ENCODE data around the gene CCHCR1.
A peak's percentile ranks its signal among the peaks of the same experiment; 100 is the strongest.
"Not testable (repeated sequence)": the region's sequence is repeated elsewhere in the genome, so short reads cannot be mapped to it uniquely, and the experiment has no call there.

The CCHCR1 gene

DNA sequence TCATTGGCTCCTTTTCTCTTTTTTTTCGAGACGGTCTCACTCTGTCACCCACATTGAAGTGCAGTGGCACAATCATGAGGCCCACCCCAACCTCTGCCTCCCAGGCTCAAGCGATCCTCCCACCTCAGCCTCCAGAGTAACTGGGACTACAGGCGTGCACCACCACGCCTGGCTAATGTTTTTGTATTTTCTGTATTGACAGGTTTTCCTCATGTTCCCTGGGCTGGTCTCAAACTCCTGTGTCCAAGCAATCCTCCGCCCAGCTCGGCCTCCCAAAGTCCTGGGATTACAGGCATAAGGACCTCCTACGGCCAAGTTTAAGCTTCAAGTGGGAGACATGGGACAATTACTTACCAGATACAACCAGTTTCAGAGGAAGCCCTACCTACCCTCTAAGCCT lies 22.3 kb upstream of the CCHCR1 start:
- DNase-seq: no peak

DNA sequence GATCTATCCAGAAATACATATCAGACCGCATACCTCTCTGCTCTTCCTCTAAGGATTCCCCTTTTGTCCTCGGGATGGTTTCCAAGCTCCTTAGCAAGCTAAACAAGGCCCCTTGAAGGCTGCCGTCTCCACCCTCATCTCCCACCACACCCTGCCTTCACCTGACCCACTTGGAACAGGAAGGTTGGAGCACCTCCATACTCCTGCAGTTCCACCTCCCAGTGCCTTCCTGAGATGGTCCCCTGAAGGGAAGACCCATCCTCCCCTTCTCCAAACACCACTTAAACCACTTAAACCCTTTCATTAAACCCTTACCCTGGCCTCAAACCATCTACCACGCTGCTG lies 21.4 kb upstream of the CCHCR1 start:
- DNase-seq: no peak

DNA sequence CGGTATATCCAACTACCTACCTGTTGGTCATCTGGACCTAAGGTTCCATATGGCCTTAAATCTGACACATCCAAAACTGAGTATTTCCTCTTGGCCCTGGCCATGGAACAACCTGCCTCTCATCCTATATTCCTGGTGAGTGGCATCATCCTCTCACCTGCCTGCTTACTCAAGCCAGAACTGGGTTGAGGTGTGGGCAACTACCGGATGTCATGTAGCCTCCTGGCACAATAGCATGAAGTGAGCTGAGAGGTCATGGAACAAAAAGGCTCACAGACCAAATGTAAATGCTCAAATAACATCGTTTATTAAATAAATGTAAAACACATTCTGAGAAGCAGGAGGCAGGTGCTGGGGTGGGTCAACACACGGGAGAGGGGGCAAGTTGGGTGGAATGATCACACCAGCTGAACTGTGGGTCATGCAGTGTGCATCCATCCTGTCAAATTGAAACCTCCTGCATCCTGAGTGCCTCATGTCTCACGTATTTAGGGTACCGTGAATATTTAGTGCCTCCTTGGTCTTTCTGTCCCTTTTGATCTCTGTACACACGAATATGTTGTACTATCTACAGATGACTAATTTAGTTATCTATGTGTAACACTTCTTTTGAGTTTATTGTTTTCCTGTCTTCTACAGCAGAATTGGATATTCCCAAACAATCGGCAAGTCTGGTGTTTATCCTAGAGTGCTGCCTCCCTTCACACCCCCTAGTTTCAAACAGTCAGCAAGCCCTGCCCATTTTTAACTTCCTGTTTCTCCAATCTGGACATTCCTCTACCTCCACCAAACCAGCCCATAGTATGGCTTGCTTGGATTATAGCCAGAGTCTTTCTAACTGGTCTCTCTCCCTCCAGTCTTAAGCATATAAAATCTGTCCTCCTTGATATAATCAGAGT lies 20.8 kb upstream of the CCHCR1 start:
- no peak for DNase-seq

DNA sequence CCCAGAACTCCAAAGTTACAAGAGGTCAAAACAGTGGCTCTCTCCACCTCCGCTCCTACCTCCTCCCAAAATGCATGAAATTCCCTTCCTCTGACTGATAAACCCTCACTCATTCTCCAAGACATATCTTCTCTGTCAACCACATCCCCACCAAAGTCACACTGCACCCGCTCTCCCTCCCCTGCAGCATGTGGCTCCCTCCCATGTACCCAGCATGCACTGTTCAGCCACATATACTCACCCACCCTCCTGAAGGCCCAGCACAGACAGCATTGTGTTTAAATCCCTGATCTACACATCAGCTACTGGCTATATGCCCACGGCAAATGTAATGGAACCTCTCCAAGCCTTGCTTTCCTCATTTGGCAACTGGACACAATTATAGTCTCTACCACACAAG lies 18.4 kb upstream of the CCHCR1 start:
- peak; percentile 46 for DNase-seq

DNA sequence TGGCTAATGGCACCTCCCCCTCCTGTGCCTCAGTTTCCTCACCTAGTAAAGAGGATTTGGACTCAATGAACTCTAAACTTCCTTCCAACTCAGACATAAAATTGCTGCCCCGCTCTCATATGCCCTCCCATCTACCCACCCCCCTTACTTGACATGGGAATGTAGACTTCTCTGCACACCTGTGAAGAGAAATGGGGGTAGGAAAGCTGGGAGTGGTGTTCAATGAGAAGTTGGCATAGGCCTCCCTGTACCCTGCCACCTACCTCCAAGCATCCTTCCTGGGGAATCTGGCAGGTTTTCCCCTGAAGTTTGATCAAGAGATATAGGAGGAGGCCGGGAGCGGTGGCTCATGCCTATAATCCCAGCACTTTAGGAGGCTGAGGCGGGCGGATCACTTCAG lies 16.8 kb upstream of the CCHCR1 start:
- no peak for DNase-seq

DNA sequence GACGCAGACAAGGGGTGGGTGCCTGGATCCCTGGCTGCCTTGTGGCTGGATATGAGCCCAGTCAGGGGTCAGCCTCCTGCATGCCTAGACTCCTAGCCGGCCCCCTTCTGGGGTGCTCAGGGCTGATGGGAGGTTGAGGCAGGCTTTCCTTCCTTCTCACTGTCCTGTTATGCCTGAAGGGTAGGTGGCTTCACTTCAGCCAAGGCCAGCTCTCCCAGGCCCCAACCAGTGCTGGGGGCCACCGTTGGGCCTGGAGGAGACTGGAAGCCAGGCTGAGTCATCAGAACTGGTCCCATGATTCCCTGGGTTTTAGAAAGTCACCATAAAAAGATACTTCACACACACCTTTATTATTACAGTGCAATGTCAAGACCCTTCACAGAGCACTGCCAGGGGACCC lies 15.8 kb upstream of the CCHCR1 start:
- no peak for DNase-seq

DNA sequence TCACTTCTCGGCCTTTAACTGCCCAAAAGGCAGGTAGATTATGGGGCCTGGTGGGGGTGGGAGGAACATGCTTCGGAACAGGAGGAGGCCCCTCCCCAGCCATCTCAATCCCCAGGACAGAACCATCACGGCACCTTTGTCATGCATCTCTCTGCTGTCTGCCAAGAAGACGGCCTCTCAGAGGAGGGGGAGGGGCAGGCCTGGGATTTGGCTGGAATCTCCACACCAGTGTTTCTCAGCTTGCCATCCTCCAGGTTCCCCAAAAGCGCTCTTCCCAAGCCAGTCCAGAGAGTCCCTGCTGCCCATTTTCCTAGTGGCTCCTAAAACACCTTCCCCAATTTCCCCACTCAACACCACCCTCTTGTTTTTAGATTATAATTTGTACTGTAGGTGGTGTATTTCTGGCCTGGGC lies 15.4 kb upstream of the CCHCR1 start:
- no peak for DNase-seq

DNA sequence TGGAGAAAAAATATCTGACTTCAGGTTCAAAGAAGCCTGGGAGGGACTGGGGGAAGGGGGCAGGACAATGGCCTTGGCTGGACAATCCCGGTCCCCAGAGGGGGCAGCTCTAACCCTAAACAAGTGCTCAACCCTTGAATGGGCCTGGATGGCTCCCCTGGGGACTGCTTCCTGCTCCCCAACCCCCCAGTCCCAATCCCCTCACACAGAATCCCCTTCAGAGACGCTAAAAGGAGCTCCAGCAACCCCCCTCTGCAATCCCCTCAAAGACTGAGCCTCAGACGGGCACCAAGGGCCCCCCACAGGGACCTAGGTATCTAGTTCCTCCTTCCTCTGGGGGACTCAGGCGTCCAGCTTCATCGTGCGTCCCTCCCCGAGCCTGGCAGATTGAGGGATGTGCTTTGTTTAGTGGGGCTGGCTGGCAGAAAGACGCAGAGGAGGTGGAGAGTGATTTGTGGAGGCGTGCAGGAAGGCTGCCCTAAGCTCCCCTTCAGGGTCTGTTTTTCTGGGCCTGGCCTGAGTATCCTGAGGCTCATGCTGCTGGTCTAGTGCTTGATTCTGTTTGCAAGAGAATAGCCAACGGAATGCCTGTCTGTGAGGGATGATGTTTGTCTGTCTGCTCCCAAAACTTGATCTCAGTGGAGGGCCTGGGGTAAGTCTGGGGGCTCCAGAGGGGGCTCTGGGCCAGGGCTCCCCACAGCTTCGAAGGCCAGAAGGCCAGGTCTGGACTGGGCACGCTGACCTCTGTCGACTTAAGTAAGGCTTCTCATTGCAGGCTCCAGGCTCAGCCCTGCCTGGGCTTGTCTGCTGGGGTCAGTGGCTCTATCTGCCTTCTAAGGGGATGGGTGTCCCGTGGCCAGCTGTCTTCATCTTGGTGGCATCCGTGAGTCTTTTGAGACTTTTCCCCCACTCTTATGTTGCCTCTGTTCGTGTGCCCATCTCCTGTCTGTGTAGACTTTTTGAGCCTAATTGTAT lies 14.6 kb upstream of the CCHCR1 start:
- no peak for DNase-seq

DNA sequence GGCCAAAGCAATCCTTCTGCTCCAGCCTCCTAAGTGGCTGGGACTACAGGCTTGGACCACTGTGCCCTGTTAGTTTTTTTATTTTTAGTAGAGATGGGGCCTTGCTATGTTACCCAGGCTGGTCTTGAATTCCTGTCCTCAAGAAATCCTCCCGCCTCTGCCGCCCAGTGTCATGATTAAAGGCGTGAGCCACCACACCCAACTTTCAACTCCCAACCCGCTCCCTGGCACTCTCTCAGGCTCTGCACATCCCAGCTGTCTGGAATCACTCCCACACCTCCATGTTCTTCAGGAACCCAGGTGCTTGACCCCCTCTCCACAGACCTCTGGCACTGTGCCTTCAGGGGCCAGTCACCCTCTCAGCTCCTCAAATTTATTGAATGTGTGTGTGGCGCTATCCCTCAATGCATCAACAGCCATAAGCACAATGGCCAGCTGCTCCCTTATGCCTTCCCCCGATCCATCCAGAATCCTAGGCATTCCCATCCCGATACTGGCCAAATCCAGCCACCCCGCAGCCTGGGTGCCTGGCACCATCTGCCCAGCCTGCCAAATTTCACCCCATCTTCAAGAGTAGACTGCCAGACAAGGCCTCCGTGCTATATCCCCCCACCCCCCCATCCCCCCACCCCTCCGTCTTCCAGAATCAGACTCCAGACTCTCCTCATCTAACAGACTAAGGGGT lies 13.5 kb upstream of the CCHCR1 start:
- no peak for DNase-seq

DNA sequence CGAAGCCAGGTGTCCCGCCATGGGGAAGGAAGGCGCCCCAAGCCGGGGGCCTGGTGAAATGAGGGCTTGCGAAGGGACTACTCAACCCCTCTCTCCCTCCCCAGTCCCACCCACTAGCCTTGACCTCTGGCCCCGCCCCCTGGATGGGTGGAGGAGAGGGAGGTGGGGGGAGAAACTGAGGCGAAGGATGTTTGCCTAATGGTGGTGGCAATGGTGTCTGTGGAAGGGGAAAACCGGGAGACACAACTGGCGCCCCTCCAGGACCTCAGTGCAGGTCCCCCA lies 12.9 kb upstream of the CCHCR1 start, which contains the start of gene POU5F1:
POU5F1 (minus strand) TSS at position 83 of the 282 bp plus-strand sequence; CDS start at position 21, 62 bp downstream.
- DNase-seq: no peak

DNA sequence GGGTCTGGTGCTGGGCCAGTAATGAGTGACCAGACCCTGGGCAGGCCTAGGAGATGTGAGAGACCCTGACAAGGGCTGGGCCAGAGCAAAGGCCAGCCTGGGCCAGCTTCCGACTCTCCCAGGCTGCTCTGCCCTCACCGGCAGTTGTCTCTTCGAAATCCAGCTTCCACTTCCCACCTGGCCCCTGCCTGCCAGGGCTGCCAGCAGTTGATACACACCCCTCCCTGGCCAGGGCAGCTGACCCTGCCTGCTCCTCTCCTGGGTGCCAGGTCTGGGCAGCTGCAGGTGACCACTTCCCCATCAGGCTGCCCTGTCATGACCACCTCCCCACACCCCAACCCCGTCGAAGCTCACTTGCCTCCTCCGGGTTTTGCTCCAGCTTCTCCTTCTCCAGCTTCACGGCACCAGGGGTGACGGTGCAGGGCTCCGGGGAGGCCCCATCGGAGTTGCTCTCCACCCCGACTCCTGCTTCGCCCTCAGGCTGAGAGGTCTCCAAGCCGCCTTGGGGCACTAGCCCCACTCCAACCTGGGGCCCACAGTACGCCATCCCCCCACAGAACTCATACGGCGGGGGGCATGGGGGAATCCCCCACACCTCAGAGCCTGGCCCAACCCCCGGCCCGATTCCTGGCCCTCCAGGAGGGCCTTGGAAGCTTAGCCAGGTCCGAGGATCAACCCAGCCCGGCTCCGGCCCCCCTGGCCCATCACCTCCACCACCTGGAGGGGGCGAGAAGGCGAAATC lies 12.4 kb upstream of the CCHCR1 start:
- DNase-seq: not testable (repeated sequence)

DNA sequence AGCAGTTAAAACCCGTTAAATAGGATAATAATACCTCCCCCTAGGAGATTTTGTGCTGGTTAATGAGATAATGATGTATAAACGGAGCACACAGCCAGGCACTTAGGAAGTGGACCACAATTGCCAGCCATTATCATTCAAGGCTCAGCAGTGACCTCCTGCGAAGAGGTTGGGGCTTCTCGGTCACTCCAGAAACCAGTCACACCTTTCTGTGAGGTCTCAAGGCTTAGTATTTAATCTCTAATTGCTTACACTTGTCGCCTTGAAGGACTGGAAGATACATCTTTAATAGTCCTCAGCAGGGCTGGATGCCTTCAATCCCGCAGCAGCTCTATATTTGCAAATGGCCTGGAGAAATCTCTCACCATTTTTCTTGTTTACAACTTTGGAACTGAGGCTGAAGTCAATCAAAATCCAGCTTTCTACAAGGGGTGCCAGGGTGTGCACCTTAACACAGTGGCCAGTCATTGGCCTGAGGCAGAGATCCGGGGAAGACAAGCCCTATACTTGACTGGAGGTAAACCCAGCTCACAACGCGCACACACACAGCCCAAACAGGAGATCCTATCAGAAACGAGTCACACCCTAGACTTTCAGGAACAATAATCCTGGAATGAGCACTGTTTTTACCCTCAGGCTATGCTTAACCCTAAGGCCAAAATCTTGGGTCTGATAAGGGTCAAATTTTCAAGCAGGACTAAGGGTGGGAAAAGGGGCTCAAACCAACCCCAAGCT lies 11.7 kb upstream of the CCHCR1 start:
- no peak for DNase-seq

DNA sequence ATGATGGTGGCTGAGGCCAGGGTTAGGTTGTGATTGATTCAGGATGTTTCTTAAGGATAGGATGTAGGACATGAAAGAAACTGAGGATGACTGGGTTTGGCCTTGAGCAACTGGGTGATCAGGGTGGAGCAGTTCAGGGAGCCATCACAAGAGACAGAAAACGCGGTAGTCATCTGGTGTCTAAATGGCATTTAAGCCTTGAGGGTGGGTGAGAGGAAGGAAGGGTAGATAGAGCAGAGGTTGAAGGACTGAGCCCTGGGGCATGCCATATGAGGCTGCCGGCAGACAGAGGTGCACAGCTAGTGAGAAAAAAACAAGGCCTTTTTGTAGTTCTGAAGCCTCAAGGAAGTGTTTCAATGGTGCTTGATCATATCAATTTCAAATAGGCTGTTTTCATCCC lies 11.0 kb upstream of the CCHCR1 start:
- no peak for DNase-seq

DNA sequence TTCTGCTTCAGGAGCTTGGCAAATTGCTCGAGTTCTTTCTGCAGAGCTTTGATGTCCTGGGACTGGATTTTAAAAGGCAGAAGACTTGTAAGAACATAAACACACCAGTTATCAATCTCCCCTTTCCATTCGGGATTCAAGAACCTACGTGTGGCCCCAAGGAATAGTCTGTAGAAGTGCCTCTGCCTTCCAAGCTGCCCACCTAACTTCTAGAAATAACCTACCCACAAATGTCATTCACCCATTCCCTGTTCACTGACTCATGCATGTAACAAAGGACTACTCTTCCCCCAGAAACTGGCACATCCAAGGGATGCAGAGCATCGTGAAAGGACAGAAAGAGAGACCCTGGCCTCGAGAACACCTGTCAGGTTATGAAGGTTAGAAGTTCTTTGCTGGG lies 8.4 kb upstream of the CCHCR1 start:
- DNase-seq: no peak

DNA sequence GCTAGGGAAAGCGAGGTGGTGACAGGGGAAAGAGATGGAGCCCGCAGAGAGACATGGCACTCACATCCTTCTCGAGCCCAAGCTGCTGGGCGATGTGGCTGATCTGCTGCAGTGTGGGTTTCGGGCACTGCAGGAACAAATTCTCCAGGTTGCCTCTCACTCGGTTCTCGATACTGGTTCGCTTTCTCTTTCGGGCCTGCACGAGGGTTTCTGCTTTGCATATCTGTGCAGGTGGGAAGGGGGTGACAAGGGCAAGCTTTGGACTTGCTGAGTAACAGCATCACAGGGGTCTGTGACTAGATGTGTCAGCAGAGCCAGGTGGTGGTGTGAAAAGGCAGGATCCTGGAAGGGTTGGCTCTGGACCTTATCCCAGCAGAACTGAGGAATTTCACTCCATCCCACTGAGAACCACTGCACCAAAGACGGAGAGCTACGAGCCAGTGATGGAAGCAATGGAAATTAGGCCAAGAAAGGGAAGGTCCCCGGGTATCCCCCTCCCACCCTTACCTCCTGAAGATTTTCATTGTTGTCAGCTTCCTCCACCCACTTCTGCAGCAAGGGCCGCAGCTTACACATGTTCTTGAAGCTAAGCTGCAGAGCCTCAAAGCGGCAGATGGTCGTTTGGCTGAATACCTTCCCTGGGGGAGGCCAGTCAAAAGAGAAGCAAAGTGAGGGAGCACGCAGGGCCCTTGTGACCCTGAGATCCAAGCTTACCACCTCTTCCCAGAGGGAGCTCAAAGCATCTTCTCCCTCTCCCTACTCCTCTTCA lies 7.6 kb upstream of the CCHCR1 start:
- not testable (repeated sequence) for DNase-seq

DNA sequence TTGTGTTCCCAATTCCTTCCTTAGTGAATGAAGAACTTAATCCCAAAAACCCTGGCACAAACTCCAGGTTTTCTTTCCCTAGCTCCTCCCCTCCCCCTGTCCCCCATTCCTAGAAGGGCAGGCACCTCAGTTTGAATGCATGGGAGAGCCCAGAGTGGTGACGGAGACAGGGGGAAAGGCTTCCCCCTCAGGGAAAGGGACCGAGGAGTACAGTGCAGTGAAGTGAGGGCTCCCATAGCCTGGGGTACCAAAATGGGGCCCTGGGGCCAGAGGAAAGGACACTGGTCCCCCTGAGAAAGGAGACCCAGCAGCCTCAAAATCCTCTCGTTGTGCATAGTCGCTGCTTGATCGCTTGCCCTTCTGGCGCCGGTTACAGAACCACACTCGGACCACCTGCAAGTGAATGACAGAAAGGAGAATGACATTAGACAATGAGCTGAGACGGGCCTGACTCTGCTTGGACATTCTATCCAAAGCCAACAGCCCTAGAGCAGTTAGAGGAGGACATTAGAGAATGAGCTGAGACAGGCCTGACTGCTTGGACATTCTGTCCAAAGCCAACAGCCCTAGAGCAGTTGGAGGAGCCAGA lies 7.0 kb upstream of the CCHCR1 start:
- DNase-seq: not testable (repeated sequence)

DNA sequence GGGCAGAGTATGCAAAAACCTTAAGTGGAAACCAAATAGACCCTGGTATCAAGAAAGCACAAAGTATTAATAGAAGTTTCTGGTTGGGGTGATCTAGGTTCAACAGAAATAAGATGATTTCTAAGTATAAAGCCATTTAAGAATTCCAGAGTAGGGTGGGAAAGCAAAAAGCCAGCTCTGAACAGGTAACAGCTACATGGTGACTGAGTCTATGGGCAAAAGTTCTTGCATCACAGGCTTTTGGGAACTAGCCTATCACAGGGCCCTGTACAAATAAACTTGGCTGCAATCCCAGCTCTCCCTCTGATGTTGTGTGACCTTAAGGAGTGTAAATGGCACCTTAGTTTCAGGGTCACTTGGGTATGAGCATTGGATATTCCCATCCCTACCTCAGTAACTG lies 6.3 kb upstream of the CCHCR1 start:
- DNase-seq: no peak

DNA sequence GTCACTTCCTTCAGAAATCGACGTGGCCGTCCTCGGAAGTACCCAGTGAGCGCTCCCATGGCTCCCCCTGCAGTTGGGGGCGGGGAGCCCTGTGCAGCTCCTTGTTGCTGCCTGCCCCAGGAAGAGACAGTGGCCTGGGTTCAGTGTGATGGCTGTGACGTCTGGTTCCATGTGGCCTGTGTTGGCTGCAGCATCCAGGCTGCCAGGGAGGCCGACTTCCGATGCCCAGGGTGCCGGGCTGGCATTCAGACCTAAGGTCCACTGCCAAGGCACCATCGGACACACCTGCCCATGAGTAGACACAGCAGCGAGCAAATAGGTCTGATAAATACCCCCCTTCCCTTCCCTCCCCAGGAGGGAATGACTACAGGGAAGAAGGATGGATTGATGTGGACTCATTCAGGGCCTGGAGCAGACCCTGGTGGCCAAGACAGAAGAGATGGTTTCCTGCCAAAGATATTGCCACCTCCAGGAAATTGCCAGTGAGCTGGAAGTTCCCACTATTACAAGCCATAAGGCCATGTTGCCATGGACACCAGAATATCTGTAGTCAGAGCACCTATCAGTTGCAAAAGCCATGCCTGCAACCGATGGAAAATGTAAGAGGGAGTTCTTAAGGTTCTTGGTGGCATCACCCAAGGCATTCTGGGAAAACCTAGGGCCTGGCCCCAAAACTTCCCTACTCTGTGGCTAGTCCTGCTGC lies 5.0 kb upstream of the CCHCR1 start:
- DNase-seq: no peak

DNA sequence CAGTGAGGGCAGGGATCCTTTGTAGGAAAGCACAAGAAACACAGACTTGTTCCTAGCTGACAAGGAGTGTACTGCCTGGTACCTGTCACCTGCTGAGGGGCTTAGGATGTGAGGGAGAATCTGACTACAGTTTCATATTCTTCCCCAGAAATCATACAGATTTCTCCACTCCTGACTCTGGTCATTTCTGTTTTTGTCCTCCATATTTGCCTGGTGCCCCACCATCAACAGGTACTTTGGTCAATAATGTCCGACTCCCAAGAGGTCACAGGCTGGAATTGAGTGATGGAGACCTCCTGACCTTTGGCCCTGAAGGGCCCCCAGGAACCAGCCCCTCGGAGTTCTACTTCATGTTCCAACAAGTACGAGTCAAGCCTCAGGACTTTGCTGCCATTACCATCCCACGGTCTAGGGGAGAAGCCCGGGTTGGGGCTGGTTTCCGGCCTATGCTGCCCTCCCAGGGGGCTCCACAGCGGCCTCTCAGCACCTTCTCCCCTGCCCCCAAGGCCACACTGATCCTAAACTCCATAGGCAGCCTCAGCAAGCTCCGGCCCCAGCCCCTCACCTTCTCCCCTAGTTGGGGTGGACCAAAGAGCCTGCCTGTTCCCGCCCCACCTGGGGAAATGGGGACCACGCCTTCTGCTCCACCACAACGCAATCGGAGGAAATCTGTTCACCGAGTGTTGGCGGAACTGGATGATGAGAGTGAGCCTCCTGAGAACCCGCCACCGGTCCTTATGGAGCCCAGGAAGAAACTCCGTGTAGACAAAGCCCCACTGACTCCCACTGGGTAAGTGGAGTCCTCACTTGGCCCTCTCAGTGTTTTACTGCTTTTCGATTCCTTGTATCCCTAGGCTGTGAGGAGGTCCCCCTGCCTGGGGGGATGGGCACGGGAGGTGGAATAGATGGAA lies 3.9 kb upstream of the CCHCR1 start:
- no peak for DNase-seq

All from femur (tissue), 1 donor.